Measurements from ENCODE around the gene TBCE. TPM values are rescaled to one million over a fixed set of nuclear protein-coding genes. Genes with fewer than 3 reads are reported as not detected.

The TBCE gene
- total and polyA plus RNA-seq, 5 donors from 2014 or later = 13.9 to 21.4 (median 19.7) TPM

DNA sequence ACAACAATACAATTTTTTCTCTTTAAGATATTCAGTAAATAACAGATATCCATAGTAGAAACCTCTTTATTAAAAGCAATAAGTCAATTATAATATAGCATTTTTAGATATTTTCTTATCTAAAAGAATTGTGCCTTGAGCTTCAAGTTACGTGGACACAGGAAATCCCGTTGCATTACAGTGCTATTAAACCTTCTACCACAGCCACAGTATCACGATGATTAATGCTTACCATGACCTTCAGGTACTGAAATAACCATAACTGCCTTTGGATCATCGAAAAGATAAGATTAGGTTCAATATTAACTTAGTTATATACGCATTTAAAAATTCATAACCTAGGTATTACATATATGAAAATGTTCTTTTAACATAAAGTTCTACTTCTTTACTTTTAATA lies 119.1 kb downstream of the TBCE start:
- H3K4me1 Mint-ChIP-seq = peaks cover 0 to 2% (median 0%) of the 10 kb centered on the region in 4 donors
- no peak for ATAC-seq (ENCODE audit: low read depth in 2 of 2)
- no peaks in the 10 kb centered on the region for H3K27me3 Mint-ChIP-seq
- Histone ChIP-seq H3K27me3 (ENCODE audit: control insufficient read depth, insufficient read depth, low read length) (no peaks in the 10 kb centered on the region), H3K27ac (ENCODE audit: insufficient read depth, low read length, poor library complexity, severe bottlenecking) (no peak overlapping the region), H3K9me3 (ENCODE audit: control insufficient read depth in 2 of 2, low read length in 2 of 2) (no peaks in the 10 kb centered on the region), H3K4me3 (ENCODE audit: low read depth, low read length) (no peak overlapping the region), H3K4me1 (ENCODE audit: control insufficient read depth, insufficient read depth, low read length, poor library complexity, severe bottlenecking) (no peaks in the 10 kb centered on the region), H3K36me3 (ENCODE audit: control insufficient read depth, insufficient read depth, low read length) (peaks cover 9% of the 10 kb centered on the region)
- DNase-seq = no peak
- H3K9me3 Mint-ChIP-seq = peaks cover 0 to 4% (median 0%) of the 10 kb centered on the region in 7 donors
- H3K4me3 Mint-ChIP-seq = no peak overlapping the region
- peaks cover 23% of the 10 kb centered on the region for H3K36me3 Mint-ChIP-seq
- H3K27ac Mint-ChIP-seq = no peak overlapping the region

DNA sequence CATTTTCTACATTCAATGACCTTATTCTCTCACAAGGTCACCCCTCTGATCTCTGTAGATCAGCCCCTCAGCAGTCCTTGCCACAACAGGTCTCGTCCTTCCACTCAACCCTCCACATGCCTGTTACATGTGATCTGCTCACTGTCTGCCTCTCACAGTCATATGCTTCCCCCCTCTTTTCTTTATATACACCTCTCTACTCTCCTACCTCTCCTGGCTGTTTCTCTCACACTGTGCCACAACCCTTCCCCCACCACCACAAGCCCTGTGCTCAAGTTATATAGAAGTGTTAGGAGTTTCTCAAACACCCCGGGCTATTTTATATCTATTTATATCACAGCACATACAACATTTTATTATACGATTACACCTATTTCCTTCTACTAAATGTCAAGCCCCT lies 124.4 kb downstream of the TBCE start:
- H3K4me3 ChIP-seq (ENCODE audit: low read depth, low read length) = no peak overlapping the region
- no peaks in the 10 kb centered on the region for H3K27me3 ChIP-seq (ENCODE audit: control insufficient read depth, insufficient read depth, low read length)
- no peak for ATAC-seq (ENCODE audit: low read depth in 2 of 2)

DNA sequence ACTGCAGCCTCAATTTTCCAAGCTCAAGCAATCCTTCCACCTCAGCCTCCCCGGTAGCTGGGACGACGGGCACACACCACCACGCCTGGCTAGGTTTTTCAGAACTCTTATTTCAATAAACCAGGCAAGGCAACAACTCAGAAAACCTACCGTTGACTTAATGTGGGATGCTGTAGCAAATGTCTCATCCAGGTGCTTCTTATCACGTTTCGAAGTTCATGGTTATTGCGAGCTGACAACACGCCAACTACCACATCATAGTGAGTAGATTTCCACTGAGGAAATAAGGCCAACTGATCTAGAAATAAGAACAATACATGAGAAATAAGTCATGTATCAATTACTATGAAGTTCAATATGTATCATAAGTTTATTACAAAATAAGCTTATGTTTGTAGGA lies 127.3 kb downstream of the TBCE start:
- Mint-ChIP-seq H3K4me1 (peaks cover 10 to 19% (median 13%) of the 10 kb centered on the region in 4 donors), H3K9me3 (no peaks in the 10 kb centered on the region), H3K4me3 (no peak overlapping the region), H3K36me3 (peaks cover 14% of the 10 kb centered on the region), H3K27me3 (no peaks in the 10 kb centered on the region), H3K27ac (no peak overlapping the region)
- Histone ChIP-seq H3K4me1 (ENCODE audit: control insufficient read depth, insufficient read depth, low read length, poor library complexity, severe bottlenecking) (peaks cover 9% of the 10 kb centered on the region), H3K4me3 (ENCODE audit: low read depth, low read length) (no peak overlapping the region), H3K36me3 (ENCODE audit: control insufficient read depth, insufficient read depth, low read length) (peaks cover 2% of the 10 kb centered on the region), H3K27me3 (ENCODE audit: control insufficient read depth, insufficient read depth, low read length) (no peaks in the 10 kb centered on the region), H3K27ac (ENCODE audit: insufficient read depth, low read length, poor library complexity, severe bottlenecking) (no peak overlapping the region), H3K9me3 (ENCODE audit: control insufficient read depth in 2 of 2, low read length in 2 of 2) (no peaks in the 10 kb centered on the region)
- no peak for ATAC-seq (ENCODE audit: low read depth in 2 of 2)
- DNase-seq = no peak

More for the DNA sequence above, 124.4 kb downstream of the TBCE start:
- H3K4me3 Mint-ChIP-seq = no peak overlapping the region
- H3K4me1 ChIP-seq (ENCODE audit: control insufficient read depth, insufficient read depth, low read length, poor library complexity, severe bottlenecking) = peaks cover 9% of the 10 kb centered on the region
- H3K27me3 Mint-ChIP-seq = no peaks in the 10 kb centered on the region
- no peak for DNase-seq
- no peak overlapping the region for H3K27ac ChIP-seq (ENCODE audit: insufficient read depth, low read length, poor library complexity, severe bottlenecking)
- H3K36me3 Mint-ChIP-seq = peaks cover 15% of the 10 kb centered on the region
- H3K36me3 ChIP-seq (ENCODE audit: control insufficient read depth, insufficient read depth, low read length) = peaks cover 2% of the 10 kb centered on the region
- H3K27ac Mint-ChIP-seq = no peak overlapping the region
- H3K9me3 Mint-ChIP-seq = no peaks in the 10 kb centered on the region
- H3K4me1 Mint-ChIP-seq = peaks cover 8 to 19% (median 11%) of the 10 kb centered on the region in 4 donors
- H3K9me3 ChIP-seq (ENCODE audit: control insufficient read depth in 2 of 2, low read length in 2 of 2) = no peaks in the 10 kb centered on the region

DNA sequence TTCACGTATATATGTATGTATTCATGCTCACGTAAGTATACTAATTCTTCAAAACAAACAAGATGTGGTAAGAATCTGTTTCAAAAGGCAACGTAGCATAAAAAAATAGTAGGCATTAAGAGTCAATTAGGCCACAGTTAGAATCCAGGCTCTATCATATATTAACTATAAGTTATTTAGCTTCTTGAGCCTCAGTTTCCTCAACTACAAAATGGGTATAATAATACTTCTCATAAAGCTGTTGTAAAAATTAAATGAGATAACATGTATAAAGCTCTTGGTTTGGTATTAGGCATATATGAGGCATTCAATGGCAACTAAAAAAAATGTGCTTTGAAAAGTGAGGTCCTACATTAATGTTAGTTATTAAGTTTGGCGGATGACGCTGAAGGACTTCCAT lies 127.8 kb downstream of the TBCE start:
- no peaks in the 10 kb centered on the region for H3K9me3 Mint-ChIP-seq
- no peak overlapping the region for H3K27ac Mint-ChIP-seq
- no peaks in the 10 kb centered on the region for H3K9me3 ChIP-seq (ENCODE audit: control insufficient read depth in 2 of 2, low read length in 2 of 2)
- no peak overlapping the region for H3K27ac ChIP-seq (ENCODE audit: insufficient read depth, low read length, poor library complexity, severe bottlenecking)
- peaks cover 10 to 19% (median 14%) of the 10 kb centered on the region in 4 donors for H3K4me1 Mint-ChIP-seq
- no peak for DNase-seq
- H3K36me3 Mint-ChIP-seq = peaks cover 11% of the 10 kb centered on the region
- no peak overlapping the region for H3K4me3 ChIP-seq (ENCODE audit: low read depth, low read length)
- peaks cover 9% of the 10 kb centered on the region for H3K4me1 ChIP-seq (ENCODE audit: control insufficient read depth, insufficient read depth, low read length, poor library complexity, severe bottlenecking)
- H3K36me3 ChIP-seq (ENCODE audit: control insufficient read depth, insufficient read depth, low read length) = peaks cover 2% of the 10 kb centered on the region
- H3K27me3 ChIP-seq (ENCODE audit: control insufficient read depth, insufficient read depth, low read length) = no peaks in the 10 kb centered on the region
- no peak overlapping the region for H3K4me3 Mint-ChIP-seq
- no peak for ATAC-seq (ENCODE audit: low read depth in 2 of 2)
- no peaks in the 10 kb centered on the region for H3K27me3 Mint-ChIP-seq

DNA sequence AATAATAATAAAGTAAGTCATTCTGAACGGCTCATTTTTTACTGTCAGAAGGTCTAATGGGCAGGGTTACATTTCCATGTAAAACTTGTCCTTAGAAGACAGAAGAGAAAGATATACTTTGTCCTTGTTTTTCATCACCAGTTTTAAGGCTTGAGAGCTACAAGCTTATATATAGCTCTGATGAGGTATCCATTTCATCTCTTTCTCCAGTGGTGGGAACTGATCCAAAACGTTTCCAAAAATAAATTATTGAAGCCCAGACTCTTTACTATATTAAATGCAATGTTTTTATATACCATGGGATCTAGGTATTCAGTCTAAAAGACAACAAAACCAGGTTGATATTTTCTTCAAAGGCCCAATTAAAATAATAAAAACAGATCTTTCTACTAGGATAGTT lies 128.3 kb downstream of the TBCE start:
- Mint-ChIP-seq H3K9me3 (no peaks in the 10 kb centered on the region), H3K36me3 (peaks cover 11% of the 10 kb centered on the region), H3K27ac (no peak overlapping the region), H3K4me1 (peaks cover 10 to 19% (median 14%) of the 10 kb centered on the region in 4 donors), H3K27me3 (no peaks in the 10 kb centered on the region), H3K4me3 (no peak overlapping the region)
- Histone ChIP-seq H3K27me3 (ENCODE audit: control insufficient read depth, insufficient read depth, low read length) (no peaks in the 10 kb centered on the region), H3K36me3 (ENCODE audit: control insufficient read depth, insufficient read depth, low read length) (peaks cover 2% of the 10 kb centered on the region), H3K4me1 (ENCODE audit: control insufficient read depth, insufficient read depth, low read length, poor library complexity, severe bottlenecking) (peaks cover 9% of the 10 kb centered on the region), H3K27ac (ENCODE audit: insufficient read depth, low read length, poor library complexity, severe bottlenecking) (no peak overlapping the region), H3K4me3 (ENCODE audit: low read depth, low read length) (no peak overlapping the region), H3K9me3 (ENCODE audit: control insufficient read depth in 2 of 2, low read length in 2 of 2) (no peaks in the 10 kb centered on the region)
- DNase-seq (no peak), ATAC-seq (ENCODE audit: low read depth in 2 of 2) (no peak)

DNA sequence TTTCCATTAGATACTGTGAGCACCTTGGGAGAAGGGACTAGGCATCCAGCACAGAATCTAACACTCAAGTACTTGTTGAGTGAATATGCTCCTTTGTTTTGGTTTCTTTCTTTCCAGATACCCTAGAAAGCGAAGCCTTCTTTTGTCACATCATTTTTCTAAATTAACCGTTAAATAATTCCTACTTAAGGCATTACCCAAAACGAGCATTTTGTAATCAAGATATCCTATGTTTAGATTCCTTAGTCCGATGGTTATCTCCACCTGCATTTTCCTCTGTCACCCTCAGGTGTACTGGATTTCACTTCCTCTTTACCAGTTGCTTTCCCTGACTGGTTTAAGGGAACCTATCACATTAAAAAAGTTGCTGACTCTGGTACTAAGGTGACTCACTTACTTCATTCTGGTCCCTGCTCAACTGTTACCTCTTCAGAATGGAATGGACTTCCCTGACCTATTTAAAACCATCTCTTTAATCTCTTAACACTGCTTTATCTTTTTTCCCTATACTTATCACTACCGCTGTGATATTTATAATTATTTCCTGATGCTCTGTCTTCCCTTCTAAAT lies 133.8 kb downstream of the TBCE start:
- DNase-seq (no peak), ATAC-seq (ENCODE audit: low read depth in 2 of 2) (no peak)
- Histone ChIP-seq H3K27ac (ENCODE audit: insufficient read depth, low read length, poor library complexity, severe bottlenecking) (no peak overlapping the region), H3K4me1 (ENCODE audit: control insufficient read depth, insufficient read depth, low read length, poor library complexity, severe bottlenecking) (peaks cover 14% of the 10 kb centered on the region), H3K9me3 (ENCODE audit: control insufficient read depth in 2 of 2, low read length in 2 of 2) (no peaks in the 10 kb centered on the region), H3K27me3 (ENCODE audit: control insufficient read depth, insufficient read depth, low read length) (no peaks in the 10 kb centered on the region), H3K36me3 (ENCODE audit: control insufficient read depth, insufficient read depth, low read length) (no peaks in the 10 kb centered on the region), H3K4me3 (ENCODE audit: low read depth, low read length) (no peak overlapping the region)
- Mint-ChIP-seq H3K4me3 (peak overlapping the region in 1 of 4 donors; percentile 27), H3K4me1 (peaks cover 13 to 21% (median 16%) of the 10 kb centered on the region in 4 donors), H3K27me3 (no peaks in the 10 kb centered on the region), H3K36me3 (no peaks in the 10 kb centered on the region), H3K27ac (no peak overlapping the region), H3K9me3 (no peaks in the 10 kb centered on the region)

Other genes starting within 250 kb of the TBCE start
- 102 TPM for gene TOMM20, start 238.6 kb upstream of the TBCE start, total RNA-seq
- 10 to 100 TPM; 50.5 to 67.9 (median 55.2) TPM for gene TOMM20, start 238.6 kb upstream of the TBCE start, polyA plus RNA-seq
- 175 TPM for gene RBM34, start 206.2 kb upstream of the TBCE start, total RNA-seq
- 10 to 100 TPM; 68.9 to 74.8 (median 70.2) TPM for gene RBM34, start 206.2 kb upstream of the TBCE start, polyA plus RNA-seq
- gene ARID4B, start 39.2 kb upstream of the TBCE start, total RNA-seq = 192 TPM
- 10 to 100 TPM; 52.6 to 63.4 (median 56.1) TPM for gene ARID4B, start 39.2 kb upstream of the TBCE start, polyA plus RNA-seq
- 30.8 TPM for gene GGPS1, start 38.9 kb upstream of the TBCE start, total RNA-seq
- 10 to 100 TPM; 60.2 to 82.0 (median 78.4) TPM for gene GGPS1, start 38.9 kb upstream of the TBCE start, polyA plus RNA-seq
- gene B3GALNT2, start 137.0 kb downstream of the TBCE start, total RNA-seq = 6.6 TPM
- gene B3GALNT2, start 137.0 kb downstream of the TBCE start, polyA plus RNA-seq = 1 to 10 TPM; 1.5 to 6.3 (median 4.1) TPM

All from CD4-positive, CD25-positive, alpha-beta regulatory T cell (primary cell).